Gastrocnemius medialis (tissue), 4 donors: ENCODE data around the gene RGS7BP. TPM values are rescaled to one million over a fixed set of nuclear protein-coding genes. Genes with fewer than 3 reads are reported as not detected.

Experiments
- ATAC-seq, 2 donors: fragments of 150-250 bp; one replicate each; pipeline ENCODE4 v1.9.1; 2016
- DNase-seq, 2 donors: peaks; one replicate each; pipeline ENCODE4 v3.0.0-alpha.2; 2019
- H3K27ac ChIP-seq, 4 donors: fragments of 200-600 bp; sonication (generic); 1 replicate in 1 of 4; 2 replicates in 3 of 4; pipeline ENCODE4 v1.5.1; 2016 to 2018; ENCODE audit warnings: mild to moderate bottlenecking in 2 of 4, moderate library complexity in 1 of 4
- H3K27me3 ChIP-seq, 3 donors: fragments of 200-600 bp; sonication (generic) in 2 of 3; 1 replicate in 1 of 3; 2 replicates in 2 of 3; pipeline versions ENCODE4 v1.5.1 to v1.6.0; 2016 to 2019; ENCODE audit warnings: mild to moderate bottlenecking in 1 of 3, moderate library complexity in 1 of 3
- H3K36me3 ChIP-seq, 2 donors: fragments of 200-600 bp; sonication (generic) in 1 of 2; one replicate each; pipeline ENCODE4 v1.5.1; 2017 to 2018
- H3K4me1 ChIP-seq, 2 donors: fragments of 200-600 bp; sonication (generic) in 1 of 2; one replicate each; pipeline ENCODE4 v1.5.1; 2016 to 2017; ENCODE audit warnings: mild to moderate bottlenecking in 2 of 2
- H3K4me3 ChIP-seq, 4 donors: fragments of 200-600 bp; sonication (generic) in 3 of 4; 1 replicate in 1 of 4; 2 replicates in 3 of 4; pipeline ENCODE4 v1.5.1; 2016 to 2019; ENCODE audit warnings: mild to moderate bottlenecking in 2 of 4
- H3K9me3 ChIP-seq, 3 donors: fragments of 200-600 bp; sonication (generic) in 2 of 3; 1 replicate in 1 of 3; 2 replicates in 2 of 3; pipeline ENCODE4 v1.5.1; 2016 to 2019
- POLR2A ChIP-seq, 2 donors: fragments of 450-650 bp; IDR thresholded peaks; one replicate each; pipeline ENCODE4 v1.6.1; 2017; ENCODE audit warnings: antibody characterized with exemption in 2 of 2, mild to moderate bottlenecking in 2 of 2, moderate library complexity in 2 of 2
- in situ Hi-C, 4 donors: fragments of 200-750 bp; cut with MboI; loops; one replicate each; pipeline versions ENCODE4 v1.15.0 to v1.8.0; 2017; ENCODE audit warnings: low sequenced_read_pairs in 4 of 4
- intact Hi-C: fragments of 100-400 bp; cut with DNase I; formaldehyde crosslinking; loops from one replicate; pipeline ENCODE4 v1.15.1; 2023; ENCODE audit warnings: low total_unique reads
- total RNA-seq, 4 donors: library from RNA; depleted of rRNA; stranded (reverse); fragments of >200 nt; gene quantifications; one replicate each; pipeline versions ENCODE4 v1.1.0 to v1.2.3, GENCODE V29; 2016
- TF ChIP-seq, protein P1 (sequence below), 5 experiments: fragments of 450-650 bp in 3 of 5; fragments of 200-600 bp in 2 of 5; sonication (generic) in 2 of 5; IDR thresholded peaks in 4 of 5; conservative IDR thresholded peaks in 1 of 5; 1 replicate in 4 of 5; 2 replicates in 1 of 5; pipeline ENCODE4 v1.5.1; 2016 to 2019; ENCODE audit warnings: antibody characterized with exemption in 5 of 5, mild to moderate bottlenecking in 3 of 5, moderate library complexity in 3 of 5

RGS7BP gene
- total RNA-seq, 4 donors from 2014 or later: 0.10 to 0.86 (median 0.47) TPM

- Histone ChIP-seq H3K27ac (no peak overlapping the region), H3K4me1 (peaks cover 3 to 6% of the 10 kb centered on the region in 2 donors), H3K9me3 (no peaks in the 10 kb centered on the region), H3K36me3 (no peaks in the 10 kb centered on the region), H3K4me3 (no peak overlapping the region), H3K27me3 (peaks cover 0 to 3% (median 0%) of the 10 kb centered on the region in 3 donors)
- in situ Hi-C loops: no loop called here
- ATAC-seq: peak; percentile 72 to 75
- no peak for TF ChIP-seq POLR2A (IDR thresholded peaks at IDR 0.05)
- TF ChIP-seq, protein P1, sequence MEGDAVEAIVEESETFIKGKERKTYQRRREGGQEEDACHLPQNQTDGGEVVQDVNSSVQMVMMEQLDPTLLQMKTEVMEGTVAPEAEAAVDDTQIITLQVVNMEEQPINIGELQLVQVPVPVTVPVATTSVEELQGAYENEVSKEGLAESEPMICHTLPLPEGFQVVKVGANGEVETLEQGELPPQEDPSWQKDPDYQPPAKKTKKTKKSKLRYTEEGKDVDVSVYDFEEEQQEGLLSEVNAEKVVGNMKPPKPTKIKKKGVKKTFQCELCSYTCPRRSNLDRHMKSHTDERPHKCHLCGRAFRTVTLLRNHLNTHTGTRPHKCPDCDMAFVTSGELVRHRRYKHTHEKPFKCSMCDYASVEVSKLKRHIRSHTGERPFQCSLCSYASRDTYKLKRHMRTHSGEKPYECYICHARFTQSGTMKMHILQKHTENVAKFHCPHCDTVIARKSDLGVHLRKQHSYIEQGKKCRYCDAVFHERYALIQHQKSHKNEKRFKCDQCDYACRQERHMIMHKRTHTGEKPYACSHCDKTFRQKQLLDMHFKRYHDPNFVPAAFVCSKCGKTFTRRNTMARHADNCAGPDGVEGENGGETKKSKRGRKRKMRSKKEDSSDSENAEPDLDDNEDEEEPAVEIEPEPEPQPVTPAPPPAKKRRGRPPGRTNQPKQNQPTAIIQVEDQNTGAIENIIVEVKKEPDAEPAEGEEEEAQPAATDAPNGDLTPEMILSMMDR (IDR thresholded peaks at IDR 0.05 in 4 of 5, conservative IDR thresholded peaks at IDR 0.05 in 1 of 5): no peak
- intact Hi-C loops: no loop called here
- no peak for DNase-seq
Measured at GRCh38 chr5:64514612-64515011, 8.8 kb downstream of the RGS7BP start.

GRCh38 chr5:64516216-64516615 lies 10.4 kb downstream of the RGS7BP start:
- no peak for ATAC-seq
- in situ Hi-C loops (no loop called here), intact Hi-C loops (no loop called here)
- Histone ChIP-seq H3K9me3 (no peaks in the 10 kb centered on the region), H3K4me1 (peaks cover 3 to 6% of the 10 kb centered on the region in 2 donors), H3K27ac (no peak overlapping the region), H3K36me3 (no peaks in the 10 kb centered on the region), H3K4me3 (no peak overlapping the region), H3K27me3 (no peaks in the 10 kb centered on the region)
- TF ChIP-seq POLR2A (IDR thresholded peaks at IDR 0.05): no peak
- TF ChIP-seq, protein P1 (IDR thresholded peaks at IDR 0.05 in 4 of 5, conservative IDR thresholded peaks at IDR 0.05 in 1 of 5): no peak
- DNase-seq: no peak

GRCh38 chr5:64518793-64519192 lies 13.0 kb downstream of the RGS7BP start:
- no peak overlapping the region for H3K4me3 ChIP-seq
- ATAC-seq (no peak), DNase-seq (no peak)
- H3K4me1 ChIP-seq: peaks cover 3 to 6% of the 10 kb centered on the region in 2 donors
- intact Hi-C loops (no loop called here), in situ Hi-C loops (no loop called here)
- no peaks in the 10 kb centered on the region for H3K27me3 ChIP-seq
- no peak for TF ChIP-seq POLR2A (IDR thresholded peaks at IDR 0.05)
- TF ChIP-seq, protein P1 (IDR thresholded peaks at IDR 0.05 in 4 of 5, conservative IDR thresholded peaks at IDR 0.05 in 1 of 5): no peak
- no peak overlapping the region for H3K27ac ChIP-seq
- no peaks in the 10 kb centered on the region for H3K36me3 ChIP-seq
- no peaks in the 10 kb centered on the region for H3K9me3 ChIP-seq

DNA sequence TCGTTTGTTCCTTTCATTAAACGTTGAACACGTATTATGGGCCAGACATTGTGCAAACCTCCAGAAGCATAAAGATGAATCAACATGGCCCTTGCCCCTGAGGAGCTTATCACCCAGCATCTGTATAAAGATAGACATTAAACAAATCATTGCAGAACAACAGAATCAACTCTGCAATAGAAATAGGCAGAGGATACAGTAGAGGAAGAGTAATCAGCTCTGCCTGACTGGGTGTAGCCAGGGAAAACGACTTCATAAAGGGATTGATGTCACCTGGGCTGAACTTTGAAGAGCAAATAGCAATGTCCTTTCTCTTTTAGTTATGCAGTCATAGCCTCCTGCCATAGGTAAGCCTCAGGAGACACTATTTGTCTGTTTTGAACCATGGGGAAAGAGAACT lies 13.4 kb downstream of the RGS7BP start:
- Histone ChIP-seq H3K36me3 (no peaks in the 10 kb centered on the region), H3K4me3 (no peak overlapping the region), H3K27ac (no peak overlapping the region), H3K4me1 (peaks cover 3 to 5% of the 10 kb centered on the region in 2 donors), H3K27me3 (no peaks in the 10 kb centered on the region), H3K9me3 (no peaks in the 10 kb centered on the region)
- intact Hi-C loops: no loop called here
- DNase-seq: no peak
- TF ChIP-seq, protein P1 (IDR thresholded peaks at IDR 0.05 in 4 of 5, conservative IDR thresholded peaks at IDR 0.05 in 1 of 5): no peak
- TF ChIP-seq POLR2A (IDR thresholded peaks at IDR 0.05): no peak
- in situ Hi-C loops: no loop called here
- no peak for ATAC-seq
